ENCODE results near the gene KMT2A. TPM values are rescaled to one million over a fixed set of nuclear protein-coding genes. Genes with fewer than 3 reads are reported as not detected.
"Not testable (repeated sequence)": the region's sequence is repeated elsewhere in the genome, so short reads cannot be mapped to it uniquely, and the experiment has no call there.

The KMT2A gene
- total and polyA plus RNA-seq, 8 donors, result 4.5 to 98.2 (median 25.9) TPM

- H3K27me3 ChIP-seq, result no peaks in the 10 kb centered on the region
- H3K27ac ChIP-seq, result no peak overlapping the region
- peaks cover 0 to 4% (median 0%) of the 10 kb centered on the region in 4 donors for H3K4me1 ChIP-seq
- no peak for DNase-seq
- peaks cover 8 to 50% (median 47%) of the 10 kb centered on the region in 4 donors for H3K36me3 ChIP-seq
- H3K4me3 ChIP-seq, result no peak overlapping the region
- WGBS, 5 donors, result 91 to 97% (median 96%) methylated on average over 2 of the region's 2 CpGs
- intact Hi-C loops (cut with DNase I; ENCODE audit: low total_unique reads), result no loop called here
- no peak for TF ChIP-seq POLR2A (IDR thresholded peaks at IDR 0.05)
- TF ChIP-seq POLR2AphosphoS5 (IDR thresholded peaks at IDR 0.05), result no peak
- TF ChIP-seq, protein P1, sequence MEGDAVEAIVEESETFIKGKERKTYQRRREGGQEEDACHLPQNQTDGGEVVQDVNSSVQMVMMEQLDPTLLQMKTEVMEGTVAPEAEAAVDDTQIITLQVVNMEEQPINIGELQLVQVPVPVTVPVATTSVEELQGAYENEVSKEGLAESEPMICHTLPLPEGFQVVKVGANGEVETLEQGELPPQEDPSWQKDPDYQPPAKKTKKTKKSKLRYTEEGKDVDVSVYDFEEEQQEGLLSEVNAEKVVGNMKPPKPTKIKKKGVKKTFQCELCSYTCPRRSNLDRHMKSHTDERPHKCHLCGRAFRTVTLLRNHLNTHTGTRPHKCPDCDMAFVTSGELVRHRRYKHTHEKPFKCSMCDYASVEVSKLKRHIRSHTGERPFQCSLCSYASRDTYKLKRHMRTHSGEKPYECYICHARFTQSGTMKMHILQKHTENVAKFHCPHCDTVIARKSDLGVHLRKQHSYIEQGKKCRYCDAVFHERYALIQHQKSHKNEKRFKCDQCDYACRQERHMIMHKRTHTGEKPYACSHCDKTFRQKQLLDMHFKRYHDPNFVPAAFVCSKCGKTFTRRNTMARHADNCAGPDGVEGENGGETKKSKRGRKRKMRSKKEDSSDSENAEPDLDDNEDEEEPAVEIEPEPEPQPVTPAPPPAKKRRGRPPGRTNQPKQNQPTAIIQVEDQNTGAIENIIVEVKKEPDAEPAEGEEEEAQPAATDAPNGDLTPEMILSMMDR (IDR thresholded peaks at IDR 0.05), result no peak
- no peak for TF ChIP-seq EP300 (IDR thresholded peaks at IDR 0.05)
- no peaks in the 10 kb centered on the region for H3K9me3 ChIP-seq
Measured at GRCh38 chr11:118471030-118471429, 34.7 kb downstream of the KMT2A start.

GRCh38 chr11:118473537-118473936 is 37.2 kb downstream of the KMT2A start:
- Histone ChIP-seq H3K9me3 (no peaks in the 10 kb centered on the region), H3K27ac (no peak overlapping the region), H3K4me3 (no peak overlapping the region), H3K4me1 (no peaks in the 10 kb centered on the region), H3K36me3 (peaks cover 26 to 75% (median 70%) of the 10 kb centered on the region in 4 donors), H3K27me3 (no peaks in the 10 kb centered on the region)
- DNase-seq, result no peak
- TF ChIP-seq POLR2A (IDR thresholded peaks at IDR 0.05) (no peak), EP300 (IDR thresholded peaks at IDR 0.05) (no peak), POLR2AphosphoS5 (IDR thresholded peaks at IDR 0.05) (no peak)
- TF ChIP-seq, protein P1 (IDR thresholded peaks at IDR 0.05), result no peak
- WGBS, 5 donors, result 94 to 98% (median 96%) methylated on average over 6 of the region's 6 CpGs
- intact Hi-C loops (cut with DNase I; ENCODE audit: low total_unique reads), result no loop called here

- no peak for TF ChIP-seq POLR2AphosphoS5 (IDR thresholded peaks at IDR 0.05)
- no peak for DNase-seq
- peak overlapping the region in 1 of 5 donors; percentile 9 for H3K27ac ChIP-seq
- no peaks in the 10 kb centered on the region for H3K4me1 ChIP-seq
- H3K9me3 ChIP-seq, result no peaks in the 10 kb centered on the region
- no peak overlapping the region for H3K4me3 ChIP-seq
- peaks cover 42 to 97% (median 93%) of the 10 kb centered on the region in 4 donors for H3K36me3 ChIP-seq
- no peaks in the 10 kb centered on the region for H3K27me3 ChIP-seq
- intact Hi-C loops (cut with DNase I; ENCODE audit: low total_unique reads), result no loop called here
- 67 to 79% (median 75%) methylated on average over 7 of the region's 7 CpGs for WGBS, 5 donors
Measured at GRCh38 chr11:118476676-118477075, 40.4 kb downstream of the KMT2A start.

DNA sequence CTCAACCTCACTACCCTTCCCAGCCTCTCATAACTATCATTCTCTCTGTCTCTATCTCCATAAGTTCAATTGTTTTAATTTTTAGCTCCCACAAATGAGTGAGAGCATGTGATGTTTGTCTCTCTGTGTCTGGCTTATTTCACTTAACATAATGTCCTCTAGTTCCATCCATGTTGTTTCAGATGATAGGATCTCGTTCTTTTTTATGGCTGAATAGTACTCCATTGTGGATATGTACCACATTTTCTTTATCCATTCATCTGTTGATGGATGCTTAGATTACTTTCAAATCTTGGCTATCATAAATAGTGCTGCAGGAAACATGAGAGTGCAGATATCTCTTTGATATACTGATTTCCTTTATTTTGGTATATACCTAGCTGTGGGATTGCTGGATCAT is 44.9 kb downstream of the KMT2A start:
- not testable (repeated sequence) for DNase-seq, H3K27me3 ChIP-seq, H3K9me3 ChIP-seq, H3K27ac ChIP-seq, H3K4me3 ChIP-seq, H3K4me1 ChIP-seq
- H3K36me3 ChIP-seq, result peaks cover 67 to 100% (median 99%) of the 10 kb centered on the region in 4 donors
- intact Hi-C loops (cut with DNase I; ENCODE audit: low total_unique reads), result loop anchor here (10.0 kb wide), 1 partner anchor 76 kb away; the partner anchor contains the start of gene ATP5MG
- WGBS, 5 donors, result 97 to 100% (median 100%) methylated on average over 1 of the region's 1 CpG

GRCh38 chr11:118484405-118484804 is 48.1 kb downstream of the KMT2A start:
- Histone ChIP-seq H3K9me3 (no peaks in the 10 kb centered on the region), H3K4me1 (no peaks in the 10 kb centered on the region), H3K4me3 (no peak overlapping the region), H3K27ac (no peak overlapping the region), H3K27me3 (no peaks in the 10 kb centered on the region), H3K36me3 (peaks cover 48 to 97% (median 96%) of the 10 kb centered on the region in 4 donors)
- 90 to 97% (median 95%) methylated on average over 3 of the region's 3 CpGs for WGBS, 5 donors
- no peak for DNase-seq
- intact Hi-C loops (cut with DNase I; ENCODE audit: low total_unique reads), result loop anchor here (10.0 kb wide), 1 partner anchor 80 kb away; the partner anchor contains the start of gene ATP5MG
- no peak for TF ChIP-seq POLR2AphosphoS5 (IDR thresholded peaks at IDR 0.05)
- no peak for TF ChIP-seq POLR2A (IDR thresholded peaks at IDR 0.05)
- no peak for TF ChIP-seq EP300 (IDR thresholded peaks at IDR 0.05)
- TF ChIP-seq, protein P1 (IDR thresholded peaks at IDR 0.05), result no peak
